HG03175 (cell line): ENCODE results near the gene IQCE.

ENCODE experiments used
- ATAC-seq: cut with Tn5 transposase; IDR thresholded peaks from one replicate; pipeline ENCODE4 v1.9.1; 2021; ENCODE audit warnings: mild to moderate bottlenecking, moderate library complexity; ENCODE audit not compliant: unreplicated experiment

IQCE gene

DNA sequence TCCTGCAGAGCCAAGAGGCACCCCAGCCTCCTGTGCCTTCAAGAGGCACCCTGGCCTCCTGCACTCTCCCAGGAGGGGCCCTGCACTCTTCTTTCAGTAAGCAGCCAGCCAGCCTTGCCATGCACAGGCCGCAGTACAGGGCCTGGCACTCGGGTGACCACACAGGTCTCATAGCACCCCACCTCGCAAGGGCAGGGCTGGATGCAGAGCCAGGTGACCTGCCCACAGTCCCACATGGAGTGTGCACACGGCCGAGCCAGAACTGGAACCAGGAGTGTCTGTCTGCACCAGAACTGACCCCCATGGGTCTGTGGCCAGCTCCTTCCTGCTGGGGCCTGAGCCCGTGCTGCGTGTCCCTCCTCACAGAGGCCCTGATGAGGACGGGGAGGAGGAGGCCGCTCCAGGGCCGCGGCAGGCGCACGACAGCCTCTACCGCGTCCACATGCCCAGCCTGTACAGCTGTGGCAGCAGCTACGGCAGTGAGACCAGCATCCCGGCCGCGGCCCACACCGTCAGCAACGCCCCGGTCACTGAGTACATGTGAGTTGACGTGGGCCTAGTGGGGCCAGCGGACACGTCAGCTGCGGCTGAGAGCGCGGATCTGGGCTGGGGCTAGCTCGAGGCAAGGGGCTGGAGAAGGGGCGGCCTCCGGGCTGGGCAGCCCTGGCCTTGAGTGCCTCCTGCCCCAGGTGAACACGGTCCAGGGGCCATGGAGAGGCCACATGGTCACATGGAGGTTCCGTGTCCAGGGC is 99.3 kb downstream of the IQCE start:
- ATAC-seq = no peak

DNA sequence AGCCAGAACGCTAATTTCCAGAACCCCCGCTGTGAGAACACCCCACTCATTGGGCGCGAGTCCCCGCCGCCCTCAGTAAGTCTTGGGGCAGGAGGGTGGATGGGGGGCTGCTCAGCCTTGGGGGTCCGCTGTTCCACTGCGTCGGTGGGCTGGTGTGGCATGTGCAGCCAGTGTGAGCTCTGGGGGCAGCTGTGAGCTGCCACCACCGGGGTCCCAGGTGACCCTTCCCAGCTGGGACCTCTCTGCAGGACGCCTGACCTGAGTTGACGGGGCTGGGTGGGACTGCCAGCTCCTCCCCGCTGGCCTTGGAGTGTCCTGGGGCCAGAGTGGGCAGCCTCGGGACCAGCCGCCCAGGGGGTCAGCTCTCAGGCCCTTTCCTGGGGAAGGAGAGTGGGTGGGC is 100.2 kb downstream of the IQCE start:
- ATAC-seq = no peak

GRCh38 chr7:2659556-2660358 is 101.0 kb downstream of the IQCE start:
- no peak for ATAC-seq

GRCh38 chr7:2660359-2661095 is 101.7 kb downstream of the IQCE start:
- ATAC-seq = no peak

GRCh38 chr7:2661096-2661449 is 102.3 kb downstream of the IQCE start:
- ATAC-seq = no peak

- ATAC-seq = no peak
These were observed 103.0 kb downstream of the IQCE start for GRCh38 chr7:2661602-2662272.

- no peak for ATAC-seq
These were observed 103.7 kb downstream of the IQCE start for GRCh38 chr7:2662273-2663120.

DNA sequence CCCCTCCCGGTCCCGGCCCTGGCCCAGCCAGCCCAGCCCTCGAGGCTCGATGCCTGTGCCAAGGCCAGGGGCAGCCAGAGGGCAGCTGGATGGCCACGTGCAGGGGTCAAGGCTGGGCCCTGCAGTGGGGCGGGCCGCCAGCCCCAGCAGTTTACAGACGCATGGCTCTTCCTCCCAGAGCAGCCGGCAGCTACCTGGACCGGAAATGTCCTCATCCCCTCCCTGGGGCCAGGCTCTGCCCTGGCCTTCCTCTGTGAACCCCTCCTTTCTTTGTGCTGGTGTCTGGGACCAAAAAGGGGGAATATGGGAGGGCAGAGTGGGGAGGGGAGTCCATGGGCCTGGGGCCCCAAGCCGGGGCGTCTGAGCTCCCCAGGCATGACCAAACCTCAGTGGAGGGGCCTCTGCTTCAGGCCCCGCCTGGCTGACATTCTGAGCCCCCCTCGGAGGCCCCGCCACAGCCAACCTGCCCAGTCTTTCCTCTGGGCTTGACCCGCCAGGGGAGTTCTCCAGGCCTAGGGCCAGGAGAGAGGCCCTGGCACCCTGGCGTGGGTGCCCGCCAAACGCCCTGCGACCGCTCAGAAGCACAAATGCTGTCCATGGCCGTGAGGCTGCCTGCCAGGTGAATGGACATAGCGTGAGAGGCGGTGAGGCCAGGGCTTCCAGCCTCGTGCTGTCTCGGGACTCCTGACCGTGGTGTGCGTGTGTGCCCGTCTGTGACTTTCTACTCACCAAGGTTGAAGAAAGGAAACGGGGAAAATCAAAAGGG is 104.5 kb downstream of the IQCE start:
- no peak for ATAC-seq

GRCh38 chr7:2663960-2664359 is 105.2 kb downstream of the IQCE start:
- no peak for ATAC-seq
